CD4-positive, alpha-beta T cell treated with Interleukin-15 for 1 hour (primary cell): ENCODE data around the gene COA4.

Source experiments
- DNase-seq: peaks from one replicate; pipeline ENCODE4 v3.0.0-alpha.2; 2020

The COA4 gene

GRCh38 chr11:73862986-73863385 lies 13.7 kb downstream of the COA4 start:
- no peak for DNase-seq

- DNase-seq, result no peak
Observed at GRCh38 chr11:73860202-73860601, 16.4 kb downstream of the COA4 start.

GRCh38 chr11:73859671-73860070 lies 17.0 kb downstream of the COA4 start:
- DNase-seq, result no peak

- DNase-seq, result no peak
Observed at GRCh38 chr11:73856031-73856567, 20.5 kb downstream of the COA4 start.

- DNase-seq, result no peak
Observed at GRCh38 chr11:73854680-73855079, 22.0 kb downstream of the COA4 start.

GRCh38 chr11:73852049-73852448 lies 24.6 kb downstream of the COA4 start:
- no peak for DNase-seq

DNA sequence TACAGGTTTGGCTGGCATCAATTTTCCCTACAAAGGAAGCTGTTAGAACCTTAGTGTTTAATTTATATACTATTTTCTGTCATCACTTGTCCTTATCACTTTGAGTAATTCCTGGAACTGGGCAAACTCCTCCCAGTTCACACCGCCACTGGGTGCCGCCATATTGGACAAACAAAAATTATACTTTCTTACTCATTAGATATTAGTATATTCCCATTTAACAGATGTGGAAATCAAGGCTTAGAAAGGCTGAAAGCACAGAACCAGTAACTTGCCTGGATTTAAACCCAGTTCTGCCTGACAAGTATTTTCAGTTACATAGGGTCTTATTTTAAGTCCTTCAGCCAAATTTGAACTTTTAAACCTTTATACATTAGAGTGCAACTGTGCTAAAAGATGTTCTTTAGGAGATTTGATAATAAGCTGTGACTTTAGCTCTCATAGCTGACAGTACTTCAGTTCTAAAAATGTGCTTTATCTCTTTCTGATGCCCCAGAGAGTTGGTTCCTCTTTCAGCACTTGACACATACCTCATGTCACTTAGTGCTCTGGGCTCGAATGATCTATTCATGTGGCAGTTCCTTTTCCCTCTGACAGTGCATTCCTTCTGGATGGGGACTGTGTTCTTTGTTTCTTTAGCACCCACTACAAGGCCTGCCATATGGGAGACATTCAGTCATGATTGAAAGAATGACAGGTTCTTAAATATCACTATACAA lies 25.4 kb downstream of the COA4 start:
- DNase-seq, result no peak

GRCh38 chr11:73839123-73839457 lies 37.6 kb downstream of the COA4 start:
- no peak for DNase-seq

DNA sequence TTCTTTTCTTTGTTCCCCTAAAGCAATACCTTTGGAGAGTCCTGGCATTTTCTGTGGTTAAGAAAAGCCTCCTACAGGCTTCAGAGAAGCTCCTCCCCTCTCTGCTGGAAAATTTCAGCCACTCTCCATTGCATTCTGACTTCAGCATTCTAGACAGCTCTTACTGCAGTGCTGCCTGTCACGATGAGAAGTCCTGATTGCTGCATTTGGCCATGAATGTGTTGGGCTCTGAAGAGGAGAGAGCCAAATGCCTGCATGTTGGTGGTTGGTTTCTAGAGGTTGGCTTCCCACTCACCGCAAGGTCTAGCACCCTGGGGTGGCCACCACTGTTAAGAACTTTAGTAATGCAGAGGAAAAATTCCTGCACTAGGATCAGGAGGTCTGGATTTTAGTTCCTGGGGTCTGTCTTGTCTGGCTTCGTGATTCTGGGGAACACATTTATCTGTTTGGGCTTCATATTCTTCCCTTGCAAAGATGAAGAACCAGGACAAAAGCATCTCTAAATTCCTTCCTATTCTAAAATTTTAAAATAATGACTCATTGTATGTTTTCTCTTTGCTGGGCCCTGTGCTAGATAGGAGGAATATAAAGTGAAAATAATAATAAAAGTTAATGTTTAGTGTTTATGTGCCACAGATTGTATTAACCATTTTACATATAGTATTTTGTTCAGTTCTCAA lies 38.1 kb downstream of the COA4 start:
- DNase-seq, result no peak

DNA sequence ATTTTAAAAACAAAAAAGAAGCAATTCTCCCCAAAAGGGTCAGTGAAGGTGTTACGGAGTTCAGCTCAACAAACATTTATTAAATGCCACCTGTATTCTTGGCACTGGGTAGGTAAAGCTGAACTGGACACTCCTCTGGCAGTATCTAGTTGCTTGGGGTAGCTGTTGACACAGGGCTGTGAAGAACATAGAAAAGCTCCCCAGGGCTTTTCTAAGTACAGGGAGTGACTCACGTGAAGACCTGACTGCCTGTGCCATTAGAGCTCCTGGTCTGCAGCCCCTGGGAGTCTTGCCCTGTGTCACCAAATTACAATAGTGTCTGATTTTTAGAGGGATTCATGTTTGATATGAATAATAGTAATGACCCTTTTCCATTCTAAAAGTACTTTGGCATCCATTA lies 43.6 kb downstream of the COA4 start:
- no peak for DNase-seq

- no peak for DNase-seq
Observed at GRCh38 chr11:73830261-73830660, 46.4 kb downstream of the COA4 start.
